ENCODE measurements around the gene SIL1. TPM values are rescaled to one million over a fixed set of nuclear protein-coding genes. Genes with fewer than 3 reads are reported as not detected.
"Not testable (repeated sequence)": the region's sequence is repeated elsewhere in the genome, so short reads cannot be mapped to it uniquely, and the experiment has no call there.

SIL1 gene
- total RNA-seq, 1 donor from 2014 or later: 40.9 TPM

GRCh38 chr5:139199321-139199720 lies 1.2 kb upstream of the SIL1 start:
- H3K4me3 Mint-ChIP-seq: peak overlapping the region; percentile 41
- peaks cover 27% of the 10 kb centered on the region for H3K4me1 Mint-ChIP-seq (ENCODE audit: unreplicated experiment)
- no peak overlapping the region for H3K27ac Mint-ChIP-seq
- peaks cover 7% of the 10 kb centered on the region for H3K36me3 Mint-ChIP-seq
- H3K27me3 Mint-ChIP-seq: no peaks in the 10 kb centered on the region
- no peaks in the 10 kb centered on the region for H3K9me3 Mint-ChIP-seq
- no peak for TF ChIP-seq CTCF (conservative IDR thresholded peaks at IDR 0.05)
- DNase-seq (ENCODE audit: extremely low spot score, unreplicated experiment): no peak

GRCh38 chr5:139196296-139196956 lies 1.7 kb downstream of the SIL1 start:
- H3K4me3 Mint-ChIP-seq: peak overlapping the region; percentile 33
- peaks cover 23% of the 10 kb centered on the region for H3K4me1 Mint-ChIP-seq (ENCODE audit: unreplicated experiment)
- no peak for DNase-seq (ENCODE audit: extremely low spot score, unreplicated experiment)
- no peak for TF ChIP-seq CTCF (conservative IDR thresholded peaks at IDR 0.05)
- H3K27me3 Mint-ChIP-seq: no peaks in the 10 kb centered on the region
- H3K27ac Mint-ChIP-seq: peak overlapping the region; percentile 20
- peaks cover 19% of the 10 kb centered on the region for H3K36me3 Mint-ChIP-seq
- no peaks in the 10 kb centered on the region for H3K9me3 Mint-ChIP-seq

- Mint-ChIP-seq H3K9me3 (no peaks in the 10 kb centered on the region), H3K27me3 (no peaks in the 10 kb centered on the region), H3K27ac (no peak overlapping the region), H3K4me3 (peak overlapping the region; percentile 44), H3K36me3 (peaks cover 27% of the 10 kb centered on the region), H3K4me1 (ENCODE audit: unreplicated experiment) (peaks cover 31% of the 10 kb centered on the region)
- no peak for TF ChIP-seq CTCF (conservative IDR thresholded peaks at IDR 0.05)
- no peak for DNase-seq (ENCODE audit: extremely low spot score, unreplicated experiment)
Measured at GRCh38 chr5:139194486-139194885, 3.7 kb downstream of the SIL1 start.

GRCh38 chr5:139193928-139194327 lies 4.2 kb downstream of the SIL1 start:
- H3K36me3 Mint-ChIP-seq: peaks cover 27% of the 10 kb centered on the region
- H3K9me3 Mint-ChIP-seq: no peaks in the 10 kb centered on the region
- no peak for DNase-seq (ENCODE audit: extremely low spot score, unreplicated experiment)
- no peak overlapping the region for H3K4me3 Mint-ChIP-seq
- no peaks in the 10 kb centered on the region for H3K27me3 Mint-ChIP-seq
- peaks cover 31% of the 10 kb centered on the region for H3K4me1 Mint-ChIP-seq (ENCODE audit: unreplicated experiment)
- TF ChIP-seq CTCF (conservative IDR thresholded peaks at IDR 0.05): peak; percentile 57
- H3K27ac Mint-ChIP-seq: no peak overlapping the region

GRCh38 chr5:139192906-139193305 lies 5.3 kb downstream of the SIL1 start:
- H3K27me3 Mint-ChIP-seq; H3K27ac Mint-ChIP-seq; H3K4me3 Mint-ChIP-seq; DNase-seq (ENCODE audit: extremely low spot score, unreplicated experiment); H3K9me3 Mint-ChIP-seq: not testable (repeated sequence)
- Mint-ChIP-seq H3K36me3 (peaks cover 33% of the 10 kb centered on the region), H3K4me1 (ENCODE audit: unreplicated experiment) (peaks cover 32% of the 10 kb centered on the region)

- Mint-ChIP-seq H3K36me3 (peaks cover 33% of the 10 kb centered on the region), H3K4me1 (ENCODE audit: unreplicated experiment) (peaks cover 25% of the 10 kb centered on the region)
- H3K9me3 Mint-ChIP-seq; DNase-seq (ENCODE audit: extremely low spot score, unreplicated experiment); H3K27me3 Mint-ChIP-seq; H3K4me3 Mint-ChIP-seq; H3K27ac Mint-ChIP-seq: not testable (repeated sequence)
Measured at GRCh38 chr5:139191954-139192353, 6.2 kb downstream of the SIL1 start.

All from type B pancreatic cell (in vitro differentiated cells).